Colonic mucosa (tissue), 4 donors: Measurements from ENCODE around the gene TOPBP1. TPM values are rescaled to one million over a fixed set of nuclear protein-coding genes. Genes with fewer than 3 reads are reported as not detected.
A peak's percentile ranks its signal among the peaks of the same experiment; 100 is the strongest.

Experiments used
- DNase-seq: peaks from one replicate; pipeline ENCODE4 v3.0.0-alpha.2; 2020
- H3K27ac ChIP-seq: fragments of 200-600 bp; one replicate; pipeline ENCODE4 v1.8.0; 2021
- H3K27me3 ChIP-seq: fragments of 200-600 bp; one replicate; pipeline ENCODE4 v1.8.0; 2021
- H3K36me3 ChIP-seq: fragments of 200-600 bp; one replicate; pipeline ENCODE4 v1.8.0; 2021
- H3K4me1 ChIP-seq: fragments of 200-600 bp; one replicate; pipeline ENCODE4 v1.8.0; 2021; ENCODE audit warnings: mild to moderate bottlenecking
- H3K4me3 ChIP-seq: fragments of 200-600 bp; one replicate; pipeline ENCODE4 v1.8.0; 2021
- H3K9ac ChIP-seq, 2 donors: one replicate each; pipeline ENCODE4 v1.7.0; 2013; ENCODE audit warnings: control low read depth in 2 of 2, low read depth in 2 of 2, low read length in 2 of 2
- H3K9me3 ChIP-seq: fragments of 200-600 bp; one replicate; pipeline ENCODE4 v1.8.0; 2021
- intact Hi-C: fragments of 100-400 bp; cut with DNase I; formaldehyde crosslinking; loops from one replicate; pipeline ENCODE4 v1.14.1; 2022
- total RNA-seq, 2 donors: library from RNA; stranded (reverse); fragmentation: NEBNext Ultra II Directional in 1 of 2; extraction: Animal tissue kit (Norgen Biotek cat#: 25700) in 1 of 2; gene quantifications; one replicate each; pipeline ENCODE4 v1.2.1, GENCODE V29; 2021
- TF ChIP-seq, protein P1 (sequence below): fragments of 200-600 bp; IDR thresholded peaks from one replicate; pipeline ENCODE4 v1.8.0; 2022; ENCODE audit warnings: antibody characterized with exemption, mild to moderate bottlenecking
- donor health status: healthy.
- donor health status: DM: no; HTN: no; CAD: no.
- donor health status: DM: no; HTN: no; CAD: no.

The TOPBP1 gene
- total RNA-seq, 2 donors from 2014 or later: 21.7 to 34.6 TPM

GRCh38 chr3:133662278-133662651 is 524 bp upstream of the TOPBP1 start:
- H3K36me3 ChIP-seq: no peaks in the 10 kb centered on the region
- no peaks in the 10 kb centered on the region for H3K27me3 ChIP-seq
- intact Hi-C loops: loop anchor here (5.0 to 10.0 kb wide), 2 partner anchors 143 to 265 kb away; partner anchors contain the start of gene SRPRB
- peak overlapping the region; percentile 76 for H3K27ac ChIP-seq
- peaks cover 5% of the 10 kb centered on the region for H3K4me1 ChIP-seq
- TF ChIP-seq, protein P1, sequence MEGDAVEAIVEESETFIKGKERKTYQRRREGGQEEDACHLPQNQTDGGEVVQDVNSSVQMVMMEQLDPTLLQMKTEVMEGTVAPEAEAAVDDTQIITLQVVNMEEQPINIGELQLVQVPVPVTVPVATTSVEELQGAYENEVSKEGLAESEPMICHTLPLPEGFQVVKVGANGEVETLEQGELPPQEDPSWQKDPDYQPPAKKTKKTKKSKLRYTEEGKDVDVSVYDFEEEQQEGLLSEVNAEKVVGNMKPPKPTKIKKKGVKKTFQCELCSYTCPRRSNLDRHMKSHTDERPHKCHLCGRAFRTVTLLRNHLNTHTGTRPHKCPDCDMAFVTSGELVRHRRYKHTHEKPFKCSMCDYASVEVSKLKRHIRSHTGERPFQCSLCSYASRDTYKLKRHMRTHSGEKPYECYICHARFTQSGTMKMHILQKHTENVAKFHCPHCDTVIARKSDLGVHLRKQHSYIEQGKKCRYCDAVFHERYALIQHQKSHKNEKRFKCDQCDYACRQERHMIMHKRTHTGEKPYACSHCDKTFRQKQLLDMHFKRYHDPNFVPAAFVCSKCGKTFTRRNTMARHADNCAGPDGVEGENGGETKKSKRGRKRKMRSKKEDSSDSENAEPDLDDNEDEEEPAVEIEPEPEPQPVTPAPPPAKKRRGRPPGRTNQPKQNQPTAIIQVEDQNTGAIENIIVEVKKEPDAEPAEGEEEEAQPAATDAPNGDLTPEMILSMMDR: no peak
- H3K9me3 ChIP-seq: no peaks in the 10 kb centered on the region
- DNase-seq: peak; percentile 27
- H3K9ac ChIP-seq: peak overlapping the region; percentile 88 to 89
- H3K4me3 ChIP-seq: peak overlapping the region; percentile 95

GRCh38 chr3:133659806-133660205 is 1.9 kb downstream of the TOPBP1 start:
- intact Hi-C loops: loop anchor here (5.0 to 10.0 kb wide), 2 partner anchors 145 to 267 kb away; partner anchors contain the start of gene SRPRB
- Histone ChIP-seq H3K9me3 (no peaks in the 10 kb centered on the region), H3K36me3 (no peaks in the 10 kb centered on the region), H3K9ac (no peak overlapping the region), H3K27me3 (no peaks in the 10 kb centered on the region), H3K4me1 (peaks cover 5% of the 10 kb centered on the region), H3K27ac (no peak overlapping the region), H3K4me3 (no peak overlapping the region)
- TF ChIP-seq, protein P1: no peak
- no peak for DNase-seq

GRCh38 chr3:133655731-133656515 is 5.8 kb downstream of the TOPBP1 start:
- H3K36me3 ChIP-seq: no peaks in the 10 kb centered on the region
- no peak for DNase-seq

GRCh38 chr3:133649486-133650068 is 12.2 kb downstream of the TOPBP1 start:
- H3K27me3 ChIP-seq: no peaks in the 10 kb centered on the region
- no peaks in the 10 kb centered on the region for H3K9me3 ChIP-seq
- H3K9ac ChIP-seq: no peak overlapping the region
- no peaks in the 10 kb centered on the region for H3K4me1 ChIP-seq
- no peak for DNase-seq
- TF ChIP-seq, protein P1: no peak
- no peaks in the 10 kb centered on the region for H3K36me3 ChIP-seq
- intact Hi-C loops: no loop called here
- no peak overlapping the region for H3K27ac ChIP-seq
- H3K4me3 ChIP-seq: no peak overlapping the region

More at GRCh38 chr3:133655731-133656515, 5.8 kb downstream of the TOPBP1 start:
- Histone ChIP-seq H3K4me1 (peaks cover 2% of the 10 kb centered on the region), H3K9ac (no peak overlapping the region), H3K27ac (no peak overlapping the region), H3K4me3 (no peak overlapping the region), H3K9me3 (no peaks in the 10 kb centered on the region), H3K27me3 (no peaks in the 10 kb centered on the region)
- TF ChIP-seq, protein P1: no peak
- intact Hi-C loops: no loop called here

DNA sequence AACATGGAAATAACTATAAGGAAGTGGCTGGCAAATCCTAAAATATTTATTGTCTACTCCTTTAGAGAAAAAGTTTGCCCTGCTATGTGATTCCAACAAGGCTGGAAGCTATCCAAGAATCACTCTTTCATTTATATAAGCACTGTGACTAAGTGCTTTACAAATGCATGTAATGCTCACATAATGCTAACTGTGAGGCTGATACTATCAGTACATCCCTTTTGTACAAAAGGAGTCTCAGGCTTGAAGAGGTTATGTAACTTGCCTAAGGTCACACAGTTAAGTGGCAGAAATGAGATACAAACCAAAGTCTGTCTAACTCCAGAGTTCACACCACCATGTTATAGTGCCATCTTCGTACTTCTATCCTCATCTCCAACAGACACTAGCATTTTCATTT is 17.0 kb downstream of the TOPBP1 start:
- Histone ChIP-seq H3K9me3 (no peaks in the 10 kb centered on the region), H3K9ac (no peak overlapping the region), H3K27me3 (no peaks in the 10 kb centered on the region), H3K36me3 (peaks cover 4% of the 10 kb centered on the region), H3K27ac (no peak overlapping the region), H3K4me1 (no peaks in the 10 kb centered on the region), H3K4me3 (no peak overlapping the region)
- DNase-seq: no peak
- TF ChIP-seq, protein P1: no peak
- intact Hi-C loops: no loop called here
